ENCODE measurements around the gene ZNF484.
"Not testable (repeated sequence)": the region's sequence is repeated elsewhere in the genome, so short reads cannot be mapped to it uniquely, and the experiment has no call there.

ZNF484 gene

DNA sequence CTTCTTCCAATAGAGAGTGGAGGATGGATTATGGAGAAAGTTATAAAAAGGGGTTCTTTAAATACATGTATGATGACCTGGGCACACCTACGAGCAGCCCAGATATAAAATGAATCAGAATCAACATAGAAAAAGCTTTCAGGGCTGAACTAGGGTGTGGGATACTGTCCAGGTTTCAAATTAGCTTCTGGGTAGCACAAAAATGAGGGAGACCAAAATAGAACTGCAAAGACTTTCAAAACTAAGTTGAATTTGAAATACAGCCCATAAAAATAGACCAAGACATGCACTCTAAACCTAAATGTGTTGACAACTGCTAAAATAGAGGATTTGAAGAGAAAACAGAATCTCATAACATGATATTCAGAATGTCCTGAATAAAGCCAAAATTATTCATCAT lies 17.0 kb downstream of the ZNF484 start:
- no peak for DNase-seq (ENCODE audit: low read depth)

DNA sequence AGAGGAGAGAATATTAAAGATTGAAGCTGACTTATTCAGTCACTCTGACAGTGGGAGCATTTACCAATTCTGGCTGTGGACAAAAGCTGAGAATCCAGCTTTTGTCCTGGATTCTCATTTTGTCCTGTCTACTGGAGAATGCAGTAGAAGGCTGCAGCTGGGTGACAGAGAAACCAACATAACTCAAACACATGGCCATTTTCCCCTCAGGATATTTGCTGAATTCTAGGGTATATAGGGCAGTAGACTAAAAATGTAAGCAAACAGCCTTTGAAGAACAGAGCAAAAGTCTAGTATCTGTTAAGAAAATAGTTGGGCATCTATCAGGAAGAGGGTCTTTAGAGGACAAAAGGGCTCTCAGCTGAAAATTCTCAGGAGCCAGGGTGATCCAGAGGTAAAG lies 20.6 kb downstream of the ZNF484 start:
- DNase-seq (ENCODE audit: low read depth) = no peak

DNA sequence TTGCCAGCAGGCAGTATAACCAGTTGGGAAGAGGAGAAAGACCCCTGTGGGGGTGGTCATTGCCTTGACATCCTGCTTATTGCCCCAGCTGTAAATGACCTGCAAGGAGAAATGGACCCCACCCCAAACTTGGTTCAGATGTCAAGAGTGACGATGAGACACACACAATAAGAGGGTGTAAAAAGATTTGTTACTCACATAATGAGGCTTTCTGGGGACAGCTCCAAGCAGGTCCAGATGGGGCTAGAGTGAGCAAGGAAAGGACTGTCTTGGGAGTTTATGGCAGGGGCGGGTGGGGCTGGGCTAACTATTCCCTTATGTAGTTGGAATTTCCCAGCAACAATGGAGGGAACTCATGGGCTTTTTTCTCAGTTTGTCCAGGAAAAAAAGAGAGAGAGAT lies 24.1 kb downstream of the ZNF484 start:
- DNase-seq (ENCODE audit: low read depth) = no peak

DNA sequence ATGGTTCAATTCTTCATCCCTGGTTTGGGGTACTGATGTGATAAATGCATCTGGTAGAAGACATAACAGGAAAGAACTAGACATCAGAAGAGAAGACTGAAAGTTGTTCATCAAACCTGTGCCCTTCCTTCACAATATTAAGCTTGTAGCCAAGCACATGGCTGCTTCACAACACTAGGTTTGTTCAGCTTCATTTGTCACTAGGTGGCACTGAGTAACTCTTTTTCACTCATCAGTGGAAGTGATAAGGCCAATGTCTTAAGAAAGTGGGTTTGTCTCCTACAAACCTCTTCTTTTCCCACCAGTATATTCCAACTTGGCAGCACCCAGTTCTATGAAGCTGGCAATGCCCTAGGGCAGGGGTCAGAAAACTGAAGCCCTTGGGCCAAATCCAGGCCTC lies 26.9 kb downstream of the ZNF484 start:
- DNase-seq (ENCODE audit: low read depth) = no peak

DNA sequence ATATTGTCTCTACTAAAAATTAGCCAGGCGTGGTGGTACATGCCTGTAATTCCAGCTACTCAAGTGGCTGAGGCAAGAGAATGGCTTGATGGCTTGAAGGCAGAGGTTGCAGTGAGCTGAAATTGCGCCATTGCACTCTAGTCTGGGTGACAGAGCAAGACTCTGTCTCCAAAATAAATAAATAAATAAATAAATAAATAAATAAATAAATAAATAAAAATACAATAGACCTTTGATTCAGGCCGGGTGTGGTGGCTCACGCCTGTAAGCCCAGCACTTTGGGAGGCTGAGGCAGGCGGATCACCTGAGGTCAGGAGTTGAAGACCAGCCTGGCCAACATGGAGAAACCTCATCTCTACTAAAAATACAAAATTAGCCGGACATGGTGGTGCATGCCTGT lies 29.1 kb downstream of the ZNF484 start:
- DNase-seq (ENCODE audit: low read depth) = not testable (repeated sequence)

DNA sequence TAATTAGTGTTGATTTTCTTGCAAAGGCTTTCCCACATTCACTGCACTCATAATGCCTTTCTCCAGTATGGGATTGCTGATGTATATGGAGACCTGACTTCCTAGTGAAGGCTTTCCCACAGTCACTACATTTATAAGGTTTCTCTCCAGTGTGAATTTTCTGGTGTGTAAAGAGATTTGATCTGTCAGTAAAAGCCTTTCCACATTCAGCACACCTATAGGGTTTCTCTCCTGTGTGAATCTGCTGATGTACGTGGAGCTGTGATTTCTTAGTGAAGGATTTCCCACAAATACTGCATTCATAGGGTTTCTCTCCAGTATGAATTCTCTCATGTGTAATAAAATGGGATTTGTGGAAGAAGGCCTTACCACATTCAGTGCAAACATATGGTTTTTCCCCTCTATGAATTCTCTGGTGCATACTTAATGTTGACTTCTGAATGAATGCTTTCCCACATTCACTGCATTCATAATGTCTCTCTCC lies 31.1 kb downstream of the ZNF484 start:
- DNase-seq (ENCODE audit: low read depth) = peak; percentile 5

DNA sequence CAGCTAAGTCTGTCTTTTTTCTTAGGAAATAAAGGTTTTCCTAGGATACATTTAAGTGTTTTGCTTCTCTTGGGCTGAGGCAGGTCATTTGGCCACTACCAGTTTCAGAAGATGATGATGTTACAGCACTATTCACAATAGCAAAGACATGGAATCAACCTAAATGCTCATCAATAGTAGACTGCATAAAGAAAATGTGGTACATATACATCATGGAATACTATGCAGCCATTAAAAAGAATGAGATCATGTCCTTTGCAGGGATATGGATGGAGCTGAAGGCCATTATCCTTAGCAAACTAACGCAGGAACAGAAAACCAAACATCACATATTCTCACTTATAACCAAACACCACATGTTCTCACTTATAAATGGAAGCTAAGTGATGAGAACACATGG lies 39.4 kb downstream of the ZNF484 start:
- DNase-seq (ENCODE audit: low read depth) = not testable (repeated sequence)

DNA sequence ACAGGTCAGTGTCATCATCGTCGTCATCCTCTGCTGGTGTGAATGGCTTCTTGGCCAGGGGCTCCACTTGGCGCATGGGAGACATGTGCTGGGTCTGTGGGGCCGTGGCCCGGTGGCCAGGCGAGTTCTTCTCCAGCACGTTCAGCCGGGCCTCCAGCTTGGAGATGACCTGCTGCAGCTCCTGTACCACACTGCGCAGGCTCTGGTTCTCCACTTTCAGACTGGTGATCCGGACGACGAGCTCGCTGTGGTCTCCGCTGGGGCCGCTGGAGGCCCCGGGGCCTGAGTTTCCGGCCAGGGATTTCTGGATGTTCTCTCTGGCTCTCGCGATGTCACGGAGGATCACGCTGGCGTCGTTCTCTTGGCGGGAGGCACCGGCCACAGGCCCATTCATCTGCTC lies 40.6 kb downstream of the ZNF484 start:
- no peak for DNase-seq (ENCODE audit: low read depth)

DNA sequence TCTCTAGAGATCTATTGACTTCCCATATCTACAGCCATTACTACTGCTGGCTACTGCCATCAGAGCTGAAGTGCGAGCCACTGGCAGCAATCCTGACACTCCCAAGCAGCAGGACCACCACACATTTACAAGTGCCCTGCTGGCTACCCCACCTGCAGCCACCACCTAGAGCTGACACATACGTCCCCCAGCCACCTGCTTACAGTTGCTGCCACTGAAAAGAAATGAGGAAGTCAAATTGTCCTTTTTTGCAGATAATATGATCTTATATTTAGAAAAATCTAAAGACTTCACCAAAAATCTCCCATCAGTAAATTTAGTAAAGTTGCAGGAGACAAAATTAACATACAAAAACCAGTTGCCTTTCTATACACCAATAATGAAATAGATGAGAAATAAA lies 48.4 kb downstream of the ZNF484 start:
- no peak for DNase-seq (ENCODE audit: low read depth)

DNA sequence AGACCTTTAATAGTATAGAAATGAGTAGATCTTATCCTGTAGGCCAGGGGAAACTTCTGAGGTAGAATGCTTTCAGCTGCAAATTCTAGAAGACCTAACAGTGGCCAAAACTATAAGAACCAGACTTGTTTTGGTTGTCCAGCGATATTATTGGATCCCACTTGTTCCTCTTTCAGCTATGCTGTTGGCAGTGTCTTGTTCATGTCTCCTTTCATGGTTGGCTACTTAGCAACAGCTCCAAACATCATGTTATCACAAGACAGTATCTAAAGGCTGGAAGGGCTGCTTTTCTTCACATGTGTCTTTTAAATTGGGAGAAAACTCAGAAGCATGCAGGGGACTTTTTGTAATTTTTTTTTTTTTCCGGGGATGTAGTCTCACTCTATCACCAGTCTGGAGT lies 52.8 kb downstream of the ZNF484 start:
- not testable (repeated sequence) for DNase-seq (ENCODE audit: low read depth)

DNA sequence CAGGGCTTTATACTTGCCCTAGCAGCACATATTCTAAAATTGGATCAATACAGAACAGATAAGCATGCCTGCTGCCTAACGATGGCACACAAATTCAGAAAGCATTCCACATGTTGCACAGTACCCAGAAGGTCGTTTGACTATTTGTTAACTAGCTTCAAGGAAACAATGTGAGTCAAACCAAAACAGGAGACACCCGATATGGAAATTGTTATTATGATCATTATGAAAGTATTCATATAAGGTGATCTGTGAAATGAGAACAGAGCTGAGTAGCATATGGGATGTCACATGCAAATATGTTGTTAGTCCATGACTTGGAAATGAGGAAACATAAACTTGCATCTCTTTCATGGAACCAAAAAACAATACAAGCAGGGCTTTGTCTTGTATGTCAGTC lies 56.9 kb downstream of the ZNF484 start:
- no peak for DNase-seq (ENCODE audit: low read depth)

DNA sequence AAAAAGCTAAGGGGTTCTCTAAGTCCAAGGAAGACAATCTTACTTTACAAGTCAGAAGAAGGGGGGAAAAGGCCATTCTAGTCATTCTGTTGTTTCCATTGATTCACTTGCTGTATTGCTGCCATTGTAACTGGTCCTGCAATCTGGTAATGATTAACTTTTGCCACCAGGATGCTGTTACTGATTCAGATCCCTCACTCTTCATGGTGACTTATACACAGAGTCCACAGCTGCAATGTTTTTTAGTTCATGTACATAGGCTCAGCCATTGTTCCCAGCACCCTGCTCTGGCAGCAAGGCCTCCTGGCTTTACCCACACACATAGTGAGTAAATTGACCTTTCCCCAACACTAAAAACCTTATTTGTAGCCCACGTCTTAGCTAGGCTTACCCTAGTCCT lies 57.9 kb downstream of the ZNF484 start:
- not testable (repeated sequence) for DNase-seq (ENCODE audit: low read depth)

DNA sequence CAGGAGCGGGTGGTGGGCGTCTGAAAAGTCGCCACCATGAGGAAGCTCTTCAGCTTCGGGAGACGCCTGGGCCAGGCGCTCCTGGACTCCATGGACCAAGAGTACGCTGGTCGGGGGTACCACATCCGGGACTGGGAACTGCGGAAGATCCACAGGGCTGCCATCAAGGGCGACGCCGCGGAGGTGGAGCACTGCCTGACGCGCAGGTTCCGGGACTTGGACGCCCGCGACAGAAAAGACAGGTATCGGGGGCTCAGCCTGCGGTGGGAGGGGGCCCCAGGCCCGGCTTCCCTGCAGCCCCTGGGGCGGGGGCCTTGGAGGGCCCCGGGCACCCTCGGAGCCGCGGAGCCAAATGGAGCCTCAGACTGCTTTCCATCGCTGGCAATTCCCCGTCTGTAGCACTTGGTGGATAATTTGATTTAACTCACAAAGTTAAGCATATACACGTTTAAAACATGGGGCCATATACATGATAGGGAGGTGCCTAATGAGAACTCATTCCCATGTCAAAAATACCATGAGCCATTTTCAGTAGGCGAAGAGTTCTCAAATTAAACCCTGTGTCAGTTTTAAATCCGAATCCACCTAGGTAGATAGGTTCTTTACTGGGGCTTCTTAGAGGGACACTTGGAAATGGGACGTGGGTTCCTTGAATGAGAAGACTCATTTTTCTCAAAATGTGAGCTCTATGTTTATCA lies 68.1 kb downstream of the ZNF484 start:
- DNase-seq (ENCODE audit: low read depth) = not testable (repeated sequence)

DNA sequence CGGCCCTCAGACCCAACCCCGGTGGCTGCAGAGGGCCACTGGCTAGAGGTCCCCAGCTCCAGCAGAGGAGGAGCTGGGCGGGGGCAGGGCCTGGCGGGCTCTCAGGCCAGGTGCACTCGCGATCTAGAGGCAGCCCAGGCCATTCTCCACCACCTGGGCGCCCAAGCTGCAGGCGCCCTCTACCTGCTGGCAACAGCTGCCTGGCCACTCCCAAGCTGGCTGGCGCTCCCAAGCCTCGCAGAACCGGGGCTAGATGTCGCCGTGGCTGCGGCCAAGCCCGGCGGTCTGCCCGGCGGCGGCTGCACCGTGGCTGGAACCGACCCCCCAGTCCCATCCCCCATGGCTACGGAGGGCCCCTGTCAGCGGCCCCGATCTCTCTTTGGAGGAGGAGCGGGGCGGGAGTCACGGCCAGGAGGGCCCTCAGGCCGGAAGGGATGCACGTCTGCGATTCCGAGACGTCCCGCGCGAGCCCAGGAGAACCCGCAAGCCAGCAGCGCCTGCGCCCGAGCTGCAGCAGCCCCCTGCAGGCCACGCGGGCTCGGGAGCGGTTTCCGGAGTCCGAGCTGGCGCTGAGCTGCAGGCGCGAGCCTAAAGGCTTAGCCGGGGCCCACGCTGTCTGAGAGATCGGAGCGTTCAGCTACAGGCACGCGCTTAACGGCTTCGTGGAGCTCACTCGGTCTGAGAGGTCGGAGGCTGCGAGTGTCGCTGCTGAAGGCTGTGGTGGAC lies 68.9 kb downstream of the ZNF484 start:
- peak; percentile 75 for DNase-seq (ENCODE audit: low read depth)

DNA sequence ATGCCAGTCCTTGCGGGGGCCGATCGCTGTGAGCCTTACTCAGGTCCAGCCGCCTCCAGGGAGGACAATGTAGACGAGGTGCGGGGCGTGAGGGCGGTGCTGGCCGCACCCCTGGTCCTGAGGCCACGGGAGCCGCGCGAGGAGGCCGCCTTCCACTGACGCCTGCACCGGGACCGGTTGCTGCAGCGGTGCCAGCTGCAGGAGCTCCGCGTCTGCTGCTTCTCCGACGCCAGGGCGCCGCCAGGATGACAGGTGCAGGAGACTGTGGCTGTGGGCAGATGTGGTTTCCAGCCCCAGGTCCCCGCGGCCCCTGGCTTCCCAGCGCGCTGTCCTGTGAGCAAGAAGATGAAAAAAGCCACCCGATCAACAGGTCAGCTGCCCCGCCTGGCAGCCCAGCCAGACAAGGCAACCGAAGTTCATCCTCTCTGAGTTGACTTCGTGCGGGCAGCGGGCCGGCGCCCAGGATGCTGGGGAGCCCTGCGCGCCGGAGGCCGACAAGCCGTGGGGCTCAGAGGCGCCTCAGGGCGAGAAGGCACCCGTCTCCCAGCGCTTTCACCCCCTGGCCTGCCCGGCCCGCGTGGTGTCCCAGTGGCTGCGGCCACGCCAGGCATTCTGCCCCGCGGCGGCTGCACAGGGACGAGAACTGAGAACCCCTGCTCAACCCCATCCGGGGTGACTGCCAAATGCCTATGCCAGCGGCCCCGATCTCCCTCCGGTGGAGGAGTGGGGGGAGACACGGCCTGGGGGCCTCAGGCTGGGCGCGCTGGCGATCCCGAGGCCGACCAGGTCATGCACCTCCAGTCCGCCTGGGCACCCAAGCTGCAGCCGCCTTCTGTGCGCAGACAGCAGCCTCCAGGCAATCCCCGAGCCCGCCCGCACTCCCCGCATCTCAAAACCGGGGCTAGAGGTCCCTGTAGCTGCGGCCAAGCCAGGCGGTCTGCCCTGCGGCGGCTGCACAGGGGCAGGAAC lies 69.8 kb downstream of the ZNF484 start:
- DNase-seq (ENCODE audit: low read depth) = no peak

DNA sequence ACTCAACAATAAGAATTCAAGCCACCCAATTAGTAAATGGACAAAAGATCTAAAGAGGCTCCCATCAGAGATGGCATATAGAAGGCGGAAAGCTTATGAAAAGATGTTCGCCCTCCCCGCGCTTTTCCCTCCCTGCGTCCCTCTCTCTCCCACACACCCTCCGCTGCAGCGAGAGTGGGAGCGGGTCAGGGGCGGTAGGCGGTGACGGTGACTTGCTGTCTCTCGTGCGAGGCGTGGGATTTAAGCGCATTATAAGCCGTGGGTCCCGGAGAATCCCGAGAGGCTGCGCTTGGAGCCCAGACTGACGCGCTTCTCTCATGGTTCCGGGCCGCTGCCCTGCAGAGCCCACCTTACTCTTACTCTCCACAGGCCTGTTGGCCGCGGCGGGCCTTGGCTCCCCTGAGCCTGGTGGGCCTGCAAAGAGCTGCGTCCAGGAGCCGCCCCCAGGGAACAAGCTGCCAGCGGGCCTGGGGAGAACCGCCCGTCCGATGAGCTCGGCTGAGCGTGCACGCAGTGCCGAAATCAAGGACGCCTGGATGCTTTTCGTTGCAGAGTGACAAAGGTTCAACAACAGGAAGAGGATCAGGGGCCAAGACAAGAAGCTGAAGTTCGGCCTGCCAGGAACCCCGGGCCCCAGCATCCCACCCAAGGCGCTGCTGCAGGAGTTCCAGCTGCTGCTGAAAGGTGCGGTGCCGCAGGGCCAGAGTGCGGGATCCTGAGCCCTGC lies 70.6 kb downstream of the ZNF484 start:
- no peak for DNase-seq (ENCODE audit: low read depth)

DNA sequence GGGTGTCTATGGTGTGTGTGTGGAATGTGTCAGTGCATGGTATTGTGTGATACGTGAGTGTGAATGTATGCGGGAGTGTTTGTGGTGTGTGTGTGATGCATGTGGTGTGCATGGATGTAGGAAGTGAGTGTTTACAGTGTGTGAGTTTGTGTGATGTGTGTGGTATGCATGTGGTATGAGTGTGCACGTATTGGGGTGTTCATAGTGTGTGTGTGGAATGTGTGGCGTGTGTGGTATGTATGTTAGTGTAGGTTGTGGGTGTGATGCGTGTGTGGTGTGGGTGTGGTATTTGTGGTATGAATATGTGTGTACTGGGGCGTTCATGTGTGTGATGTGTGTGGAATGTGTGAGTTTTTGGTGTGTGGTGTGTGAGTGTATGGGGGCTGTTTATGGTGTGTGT lies 73.1 kb downstream of the ZNF484 start:
- peak; percentile 11 for DNase-seq (ENCODE audit: low read depth)

DNA sequence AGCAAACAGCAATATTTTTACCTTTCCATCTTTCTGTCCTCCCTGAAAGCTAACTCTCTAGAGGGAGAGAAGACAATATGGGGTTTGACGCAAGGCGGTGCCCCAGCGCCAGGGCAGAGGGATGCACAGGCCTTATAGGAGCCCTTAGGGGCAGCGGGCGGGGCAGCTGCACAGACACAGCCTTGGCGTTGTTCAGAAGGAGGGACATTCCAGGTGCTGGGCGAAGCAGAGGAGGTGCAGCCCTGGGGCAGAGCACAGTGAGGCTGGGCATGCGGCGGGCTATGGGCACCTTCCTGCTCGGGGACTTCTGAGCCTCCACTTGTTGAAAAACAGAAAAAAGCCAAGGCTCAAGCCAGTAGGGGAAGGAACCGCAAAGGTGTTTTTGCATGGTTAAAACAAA lies 79.5 kb downstream of the ZNF484 start:
- no peak for DNase-seq (ENCODE audit: low read depth)

DNA sequence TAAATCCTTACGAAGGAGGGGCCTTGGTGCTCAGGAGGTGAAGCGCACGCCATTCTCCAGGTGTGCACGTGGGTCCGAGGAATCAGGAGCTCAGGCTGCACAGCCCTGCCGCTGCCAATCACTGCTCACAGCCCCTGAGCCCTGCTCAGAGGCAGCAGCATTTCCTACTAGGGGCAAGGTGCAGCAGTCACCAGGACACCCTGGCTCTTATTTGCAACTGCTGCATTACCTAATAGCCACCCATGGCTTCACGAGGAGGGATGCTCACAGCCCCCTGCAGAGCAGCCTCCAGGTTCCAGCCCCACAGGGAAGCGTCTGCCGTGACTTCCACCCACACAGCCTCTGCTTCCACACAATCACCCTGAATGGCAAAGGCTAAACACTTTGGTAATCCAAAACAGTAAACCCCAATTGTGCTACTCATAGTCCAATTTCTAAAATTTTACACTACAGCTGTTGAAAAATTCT lies 81.5 kb downstream of the ZNF484 start:
- not testable (repeated sequence) for DNase-seq (ENCODE audit: low read depth)

DNA sequence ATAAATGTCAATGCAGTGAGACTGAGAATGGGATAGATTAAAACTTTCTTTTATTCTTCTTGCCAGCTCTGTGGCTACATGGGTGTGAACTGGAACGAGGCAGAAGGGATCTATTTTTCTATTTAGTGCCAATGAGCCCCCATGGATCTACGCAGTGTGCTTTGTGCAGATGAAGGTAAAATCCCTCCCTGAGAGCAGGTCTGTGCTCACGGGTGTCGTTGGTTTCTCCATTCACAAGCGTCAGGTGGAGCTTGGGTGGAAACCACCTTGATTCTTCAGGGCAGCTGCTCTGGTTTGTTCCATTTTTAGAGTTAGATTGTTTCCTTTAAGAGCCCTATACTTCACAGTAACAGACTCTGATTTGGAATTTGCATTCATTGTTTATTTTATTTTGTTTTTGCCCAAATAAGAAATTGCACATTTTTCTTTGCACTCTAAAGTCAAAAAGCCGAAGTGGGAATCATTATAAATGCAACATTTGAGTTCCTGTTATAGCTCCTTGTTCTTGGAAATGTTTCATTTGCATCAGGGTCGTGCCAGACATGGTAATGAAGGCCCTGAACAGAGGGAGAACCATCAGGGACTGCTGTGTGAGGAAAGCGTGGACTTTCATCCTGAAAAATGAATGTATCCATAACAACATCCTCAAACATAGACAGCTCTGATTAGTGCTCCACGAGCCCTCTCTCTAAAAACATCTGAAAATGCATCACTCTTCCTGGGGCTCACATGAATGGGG lies 82.1 kb downstream of the ZNF484 start:
- DNase-seq (ENCODE audit: low read depth) = no peak

Measured in amniotic epithelial cell (primary cell).